Measurements from ENCODE around the gene OR6C75.

OR6C75 gene

GRCh38 chr12:55416961-55417360 lies 54.2 kb downstream of the OR6C75 start:
- TF ChIP-seq ZNF274 (IDR thresholded peaks at IDR 0.05; ENCODE audit: low read depth, low read length): no peak
- H3K4me3 ChIP-seq (ENCODE audit: low read length): no peak overlapping the region

Measured in GM08714 (cell line).